ENCODE data around the gene TAGAP.

Gene TAGAP

DNA sequence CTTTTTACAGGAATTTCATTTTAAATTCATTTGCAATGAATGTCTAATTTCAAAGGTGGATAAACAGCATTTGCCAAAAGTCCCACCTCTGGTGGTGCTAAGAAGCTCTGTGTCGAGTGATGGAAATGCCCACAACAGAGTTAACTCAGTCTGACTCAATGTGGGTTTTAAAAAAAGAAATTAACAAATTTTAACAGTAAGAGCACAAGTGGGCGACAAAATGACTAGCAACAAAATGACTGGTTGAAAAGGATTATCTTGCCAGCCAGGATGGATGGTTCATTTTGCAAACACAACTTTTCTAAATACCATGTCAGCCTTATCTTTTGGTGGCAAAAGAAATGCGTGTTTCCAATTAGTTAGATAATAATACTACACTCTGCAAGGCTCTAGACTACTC is 14.3 kb upstream of the TAGAP start:
- Histone ChIP-seq H3K9me3 (ENCODE audit: insufficient read depth, low read length) (no peaks in the 10 kb centered on the region), H3K4me2 (ENCODE audit: low read depth, low read length, poor library complexity, severe bottlenecking) (no peak overlapping the region), H3K9me2 (replicated peaks; ENCODE audit: insufficient read depth, low read length) (no peaks in the 10 kb centered on the region), H3K27ac (ENCODE audit: low read depth, low read length) (no peak overlapping the region), H3K9ac (ENCODE audit: low read length) (no peak overlapping the region), H3K36me3 (ENCODE audit: low read length) (no peaks in the 10 kb centered on the region), H3K27me3 (ENCODE audit: low read length) (no peaks in the 10 kb centered on the region), H3F3A (ENCODE audit: insufficient read depth) (peaks cover 19% of the 10 kb centered on the region), H4K20me1 (ENCODE audit: low read depth, low read length) (no peaks in the 10 kb centered on the region), H3K4me3 (ENCODE audit: insufficient read depth, low read length, poor library complexity, severe bottlenecking) (no peak overlapping the region), H3K79me2 (ENCODE audit: insufficient read depth, low read length) (no peaks in the 10 kb centered on the region), H2AFZ (ENCODE audit: low read depth, low read length, severe bottlenecking) (no peak overlapping the region)
- TF ChIP-seq, protein P1, sequence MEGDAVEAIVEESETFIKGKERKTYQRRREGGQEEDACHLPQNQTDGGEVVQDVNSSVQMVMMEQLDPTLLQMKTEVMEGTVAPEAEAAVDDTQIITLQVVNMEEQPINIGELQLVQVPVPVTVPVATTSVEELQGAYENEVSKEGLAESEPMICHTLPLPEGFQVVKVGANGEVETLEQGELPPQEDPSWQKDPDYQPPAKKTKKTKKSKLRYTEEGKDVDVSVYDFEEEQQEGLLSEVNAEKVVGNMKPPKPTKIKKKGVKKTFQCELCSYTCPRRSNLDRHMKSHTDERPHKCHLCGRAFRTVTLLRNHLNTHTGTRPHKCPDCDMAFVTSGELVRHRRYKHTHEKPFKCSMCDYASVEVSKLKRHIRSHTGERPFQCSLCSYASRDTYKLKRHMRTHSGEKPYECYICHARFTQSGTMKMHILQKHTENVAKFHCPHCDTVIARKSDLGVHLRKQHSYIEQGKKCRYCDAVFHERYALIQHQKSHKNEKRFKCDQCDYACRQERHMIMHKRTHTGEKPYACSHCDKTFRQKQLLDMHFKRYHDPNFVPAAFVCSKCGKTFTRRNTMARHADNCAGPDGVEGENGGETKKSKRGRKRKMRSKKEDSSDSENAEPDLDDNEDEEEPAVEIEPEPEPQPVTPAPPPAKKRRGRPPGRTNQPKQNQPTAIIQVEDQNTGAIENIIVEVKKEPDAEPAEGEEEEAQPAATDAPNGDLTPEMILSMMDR (IDR thresholded peaks at IDR 0.05; ENCODE audit: insufficient read depth, low read length, poor library complexity, severe bottlenecking) = no peak
- no peak for TF ChIP-seq EZH2phosphoT487 (conservative IDR thresholded peaks at IDR 0.05; ENCODE audit: low read length)

DNA sequence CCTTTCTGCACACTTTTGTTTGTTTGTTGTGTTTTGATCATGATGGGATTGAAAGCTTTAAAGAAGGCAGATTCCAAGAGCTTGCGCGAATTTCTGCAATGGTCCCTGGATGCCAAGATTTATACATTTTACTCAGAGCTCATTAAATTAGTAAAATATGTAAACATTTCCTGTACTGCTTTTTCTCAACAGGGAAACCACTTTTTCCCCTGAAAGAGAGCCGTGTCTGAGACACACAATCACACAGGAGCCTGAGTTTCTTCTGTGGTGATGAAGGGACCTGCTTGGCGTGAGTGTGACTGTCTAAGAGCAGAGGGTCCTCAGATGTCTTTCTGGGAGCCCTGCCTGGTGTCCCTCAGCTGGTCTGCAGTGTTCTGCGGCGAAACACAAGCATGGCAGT is 12.1 kb upstream of the TAGAP start:
- no peak overlapping the region for H3K4me3 ChIP-seq (ENCODE audit: insufficient read depth, low read length, poor library complexity, severe bottlenecking)
- no peak overlapping the region for H3K4me2 ChIP-seq (ENCODE audit: low read depth, low read length, poor library complexity, severe bottlenecking)
- no peaks in the 10 kb centered on the region for H3K36me3 ChIP-seq (ENCODE audit: low read length)
- H3F3A ChIP-seq (ENCODE audit: insufficient read depth) = peaks cover 4% of the 10 kb centered on the region
- H3K9ac ChIP-seq (ENCODE audit: low read length) = no peak overlapping the region
- H3K9me3 ChIP-seq (ENCODE audit: insufficient read depth, low read length) = no peaks in the 10 kb centered on the region
- H3K79me2 ChIP-seq (ENCODE audit: insufficient read depth, low read length) = no peaks in the 10 kb centered on the region
- H2AFZ ChIP-seq (ENCODE audit: low read depth, low read length, severe bottlenecking) = no peak overlapping the region
- no peak for TF ChIP-seq EZH2phosphoT487 (conservative IDR thresholded peaks at IDR 0.05; ENCODE audit: low read length)
- TF ChIP-seq, protein P1 (IDR thresholded peaks at IDR 0.05; ENCODE audit: insufficient read depth, low read length, poor library complexity, severe bottlenecking) = no peak
- no peaks in the 10 kb centered on the region for H4K20me1 ChIP-seq (ENCODE audit: low read depth, low read length)
- H3K9me2 ChIP-seq (replicated peaks; ENCODE audit: insufficient read depth, low read length) = no peaks in the 10 kb centered on the region
- H3K27ac ChIP-seq (ENCODE audit: low read depth, low read length) = no peak overlapping the region
- no peaks in the 10 kb centered on the region for H3K27me3 ChIP-seq (ENCODE audit: low read length)

DNA sequence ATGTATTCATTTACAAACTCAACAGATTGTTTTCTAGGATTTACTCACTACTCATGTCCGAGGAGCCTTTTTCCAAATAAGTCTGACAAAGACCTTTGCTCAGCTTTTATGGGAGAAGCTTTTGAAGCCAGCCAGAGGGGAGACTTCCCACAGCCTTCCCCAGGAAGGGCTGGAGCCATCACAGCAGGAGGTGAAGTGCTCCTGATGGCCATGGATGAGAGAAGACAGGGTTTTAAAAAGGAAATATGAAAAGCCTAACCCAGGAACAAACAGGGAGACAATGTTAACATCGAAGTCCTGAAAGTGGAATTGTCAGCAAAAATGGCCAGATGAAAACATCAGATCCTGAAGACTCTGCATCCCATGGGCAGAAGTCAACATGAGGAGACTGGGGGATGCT is 11.6 kb upstream of the TAGAP start:
- H4K20me1 ChIP-seq (ENCODE audit: low read depth, low read length) = no peaks in the 10 kb centered on the region
- H3K36me3 ChIP-seq (ENCODE audit: low read length) = no peaks in the 10 kb centered on the region
- no peak overlapping the region for H2AFZ ChIP-seq (ENCODE audit: low read depth, low read length, severe bottlenecking)
- no peaks in the 10 kb centered on the region for H3K9me3 ChIP-seq (ENCODE audit: insufficient read depth, low read length)
- no peaks in the 10 kb centered on the region for H3K27me3 ChIP-seq (ENCODE audit: low read length)
- H3F3A ChIP-seq (ENCODE audit: insufficient read depth) = peaks cover 4% of the 10 kb centered on the region; the same call in 1 of the 2 replicates
- H3K4me3 ChIP-seq (ENCODE audit: insufficient read depth, low read length, poor library complexity, severe bottlenecking) = no peak overlapping the region
- no peak for TF ChIP-seq EZH2phosphoT487 (conservative IDR thresholded peaks at IDR 0.05; ENCODE audit: low read length)
- TF ChIP-seq, protein P1 (IDR thresholded peaks at IDR 0.05; ENCODE audit: insufficient read depth, low read length, poor library complexity, severe bottlenecking) = no peak
- no peaks in the 10 kb centered on the region for H3K79me2 ChIP-seq (ENCODE audit: insufficient read depth, low read length)
- no peaks in the 10 kb centered on the region for H3K9me2 ChIP-seq (replicated peaks; ENCODE audit: insufficient read depth, low read length)
- H3K27ac ChIP-seq (ENCODE audit: low read depth, low read length) = no peak overlapping the region
- peak overlapping the region; percentile 44 for H3K4me2 ChIP-seq (ENCODE audit: low read depth, low read length, poor library complexity, severe bottlenecking)
- H3K9ac ChIP-seq (ENCODE audit: low read length) = peak overlapping the region; percentile 32; the same call in 1 of the 2 replicates

Measured in SU-DHL-6 (cell line).